GM12878 (cell line): ENCODE data around the gene LSMEM2. TPM values are rescaled to one million over a fixed set of nuclear protein-coding genes. Genes with fewer than 3 reads are reported as not detected.

Source experiments
- ATAC-seq: fragments of 200-7000 bp; cut with Tn5 transposase; 3 replicates; pipeline ENCODE4 v1.9.1; 2020; ENCODE audit warnings: mild to moderate bottlenecking, moderate library complexity
- BruUV-seq: library from RNA; stranded (reverse); fragments of 400-500 nt; replicated peaks from 2 replicates; lab custom pipeline; 2021; lab: Mats Ljungman, UMichigan
- CTCF ChIA-PET: fragments of 300-600 bp; sonication (Branson Sonifier 250); formaldehyde crosslinking; extraction: SDS; loops from one replicate; lab custom pipeline; 2021; ENCODE audit warnings: inconsistent platforms; lab: Yijun Ruan, JAX
- POLR2A ChIA-PET: fragments of 350-600 bp; formaldehyde crosslinking; extraction: SDS; loops from one replicate; lab custom pipeline; 2021; ENCODE audit warnings: inconsistent platforms; lab: Charles Lee
- RAD21 ChIA-PET: fragments of 300-600 bp; sonication (Branson Sonifier 250); formaldehyde crosslinking; loops from one replicate; lab custom pipeline; 2023; ENCODE audit warnings: antibody characterized with exemption; ENCODE audit not compliant: unreplicated experiment; lab: Charles Lee
- SMC1A ChIA-PET: fragments of 300-600 bp; sonication (Branson Sonifier 250); formaldehyde crosslinking; loops from one replicate; lab custom pipeline; 2023; ENCODE audit not compliant: unreplicated experiment, uncharacterized antibody; lab: Charles Lee
- DNase-seq: peaks from one replicate; pipeline ENCODE4 v3.0.0-alpha.2; 2011; ENCODE audit warnings: low read depth, low spot score
- FAIRE-seq: peaks from 3 replicates; lab custom pipeline; 2011; peaks lifted over from hg19 to GRCh38; lab: Jason Lieb, UNC
- H2AFZ ChIP-seq: 2 replicates; pipeline ENCODE4 v1.6.0; 2011; ENCODE audit warnings: low read depth, low read length, control low read depth; ENCODE audit not compliant: control insufficient read depth
- H3K27ac ChIP-seq: 2 replicates; pipeline ENCODE4 v1.5.1; 2011; ENCODE audit warnings: control low read depth; ENCODE audit not compliant: control insufficient read depth, insufficient read depth
- H3K27me3 ChIP-seq, 2 experiments: replicated peaks in 1 of 2; 2 replicates each; pipeline versions ENCODE4 v1.6.0 to v1.6.1; 2011; ENCODE audit warnings: low read length in 1 of 2; ENCODE audit not compliant: control insufficient read depth in 2 of 2, insufficient read depth in 2 of 2
- H3K36me3 ChIP-seq, 2 experiments: 2 replicates each; pipeline ENCODE4 v1.5.1; 2011; ENCODE audit warnings: low read length in 1 of 2; ENCODE audit not compliant: control insufficient read depth in 2 of 2, insufficient read depth in 2 of 2
- H3K4me1 ChIP-seq: 2 replicates; pipeline ENCODE4 v1.6.1; 2011; ENCODE audit warnings: mild to moderate bottlenecking, low read length, moderate library complexity, mixed read lengths; ENCODE audit not compliant: control insufficient read depth, insufficient read depth
- H3K4me2 ChIP-seq: 2 replicates; pipeline ENCODE4 v1.6.0; 2011; ENCODE audit warnings: control low read depth; ENCODE audit not compliant: control insufficient read depth, insufficient read depth
- H3K4me3 ChIP-seq: fragments of 200-600 bp; sonication (generic); 2 replicates; pipeline ENCODE4 v1.5.1; 2016
- H3K79me2 ChIP-seq: 2 replicates; pipeline ENCODE4 v1.6.0; 2011; ENCODE audit warnings: low read length; ENCODE audit not compliant: control insufficient read depth, insufficient read depth
- H3K9ac ChIP-seq: 2 replicates; pipeline ENCODE4 v1.8.0; 2011; ENCODE audit warnings: low read length, control low read depth, mixed read lengths; ENCODE audit not compliant: control insufficient read depth, insufficient read depth
- H3K9me3 ChIP-seq: replicated peaks from 3 replicates; pipeline ENCODE4 v1.5.1; 2011; ENCODE audit warnings: mild to moderate bottlenecking, low read length; ENCODE audit not compliant: control insufficient read depth, insufficient read depth
- H4K20me1 ChIP-seq: 2 replicates; pipeline ENCODE4 v1.6.0; 2011; ENCODE audit not compliant: control insufficient read depth, insufficient read depth
- MYC ChIP-seq: IDR thresholded peaks from 2 replicates; pipeline ENCODE4 v1.6.1; 2011; ENCODE audit warnings: mild to moderate bottlenecking, low read length, moderate library complexity, inconsistent platforms; ENCODE audit not compliant: insufficient read depth, insufficient replicate concordance, insufficient read length, severe bottlenecking
- POU2F2 ChIP-seq: IDR thresholded peaks from 3 replicates; pipeline ENCODE4 v1.6.1; 2011; ENCODE audit warnings: low read depth, mild to moderate bottlenecking, low read length, borderline replicate concordance
- SPI1 ChIP-seq: IDR thresholded peaks from 2 replicates; pipeline ENCODE4 v1.6.1; 2011; ENCODE audit warnings: low read depth, mild to moderate bottlenecking, low read length, moderate library complexity, borderline replicate concordance; ENCODE audit not compliant: insufficient read depth
- SUZ12 ChIP-seq: fragments of 200-600 bp; sonication (generic); IDR thresholded peaks from one replicate; pipeline ENCODE4 v1.6.1; 2018; ENCODE audit warnings: antibody characterized with exemption, mild to moderate bottlenecking; ENCODE audit not compliant: unreplicated experiment
- WGBS: methylation state at CpG from one replicate; pipeline ENCODE4 v1.1.6; 2016; ENCODE audit warnings: low lambda C conversion rate; ENCODE audit not compliant: insufficient replicate concordance, insufficient coverage; ENCODE audit errors: missing lambda C conversion rate; 5-methylcytosine and 5-hydroxymethylcytosine counted together
- in situ Hi-C: fragments of 300-500 bp; cut with MboI; formaldehyde crosslinking; loops from 9 replicates; pipeline ENCODE4 v1.14.3; 2018; ENCODE audit warnings: mixed read lengths
- intact Hi-C: fragments of 100-400 bp; cut with micrococcal nuclease; formaldehyde crosslinking; loops from one replicate; pipeline ENCODE4 v1.14.2; 2022; ENCODE audit not compliant: unreplicated experiment
- polyA plus RNA-seq, 11 experiments: library from polyadenylated mRNA; depleted of rRNA in 4 of 11; unstranded in 6 of 11; stranded (reverse) in 5 of 11; fragments of >200 nt; fragmentation: Nextera tagmentation in 4 of 11; fragmentation: Illumina TruSeq in 1 of 11; extraction: Ambion mirVana in 4 of 11; extraction: Trizol in 1 of 11; gene quantifications; 1 replicate in 1 of 11; 2 replicates in 10 of 11; pipeline versions ENCODE4 v1.2.1 to v1.2.3, GENCODE V29; 2011 to 2016; ENCODE audit warnings: inconsistent platforms in 2 of 11, missing spikeins in 2 of 11, low read depth in 1 of 11
- total RNA-seq, 4 experiments: library from RNA; depleted of rRNA in 3 of 4; stranded (reverse); fragments of >200 nt in 3 of 4; fragmentation: Illumina TruSeq in 1 of 4; extraction: Trizol in 1 of 4; gene quantifications; 2 replicates each; pipeline versions ENCODE4 v1.2.1 to v1.2.3, GENCODE V29; 2013 to 2021
- TF ChIP-seq, protein P1 (sequence below): fragments of 150-350 bp; IDR thresholded peaks from 2 replicates; pipeline ENCODE4 v1.6.1; 2016; ENCODE audit warnings: low read depth, low read length
- TF ChIP-seq, protein P2 (sequence below): fragments of 450-650 bp; IDR thresholded peaks from 2 replicates; pipeline ENCODE4 v1.6.1; 2017; ENCODE audit warnings: mild to moderate bottlenecking, moderate library complexity

The LSMEM2 gene
- total and polyA plus RNA-seq, 10 of the 15 experiments (the other 5 are each of a cell fraction or from before 2014, with no cell fraction given), result 0.17 TPM; not detected in 9

DNA sequence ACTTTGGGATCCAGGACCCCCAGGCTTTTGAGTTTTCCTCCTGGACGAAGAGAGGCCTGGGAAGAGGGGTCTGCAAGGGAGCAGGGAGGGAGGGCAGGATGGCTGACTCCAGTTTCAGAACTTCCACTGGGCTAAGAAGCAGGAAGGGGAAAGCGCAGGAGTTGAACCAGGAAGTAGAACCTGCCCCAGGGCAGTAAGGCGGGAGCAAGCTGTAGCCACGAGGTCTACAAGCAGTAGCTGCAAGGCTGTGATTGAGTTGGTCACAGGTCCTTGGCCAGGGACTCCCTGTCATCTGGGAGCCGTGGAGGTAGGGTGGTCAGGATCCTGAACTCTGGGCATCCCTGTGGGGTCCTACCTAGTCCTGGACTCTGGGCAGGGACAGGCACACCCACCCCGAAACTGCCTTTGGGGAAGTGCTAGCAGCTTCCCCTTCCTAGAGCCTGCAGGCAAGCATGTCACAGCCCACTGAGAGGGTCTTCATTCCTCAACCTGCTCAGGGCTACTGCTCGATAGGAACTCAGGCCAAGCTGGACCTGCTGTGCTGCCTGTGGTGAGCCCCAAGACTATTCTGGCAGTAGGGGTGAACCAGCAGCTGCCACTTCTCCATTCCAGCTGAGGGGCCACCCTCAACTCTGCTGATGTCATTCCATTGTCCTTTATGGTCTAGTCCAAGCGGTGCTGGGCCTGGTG, 48.6 kb upstream of the LSMEM2 start:
- no peaks in the 10 kb centered on the region; the same call in 1 of the 2 replicates for H3K79me2 ChIP-seq
- no peaks in the 10 kb centered on the region for H4K20me1 ChIP-seq
- H3K36me3 ChIP-seq, result no peaks in the 10 kb centered on the region; a peak in 1 of 4 replicates
- CTCF ChIA-PET, result interaction anchor here (0.5 to 7.4 kb wide), 5 partner anchors 13 to 44 kb away, joined by 3 to 149 read pairs (median 4); no protein-coding TSS in a partner anchor
- in situ Hi-C loops, result no loop called here
- H3K9ac ChIP-seq, result no peak overlapping the region
- no peak overlapping the region for H3K27ac ChIP-seq
- no peaks in the 10 kb centered on the region for H3K27me3 ChIP-seq
- POLR2A ChIA-PET, result interaction anchor here (0.5 to 3.7 kb wide), 5 partner anchors 7 to 107 kb away, joined by 3 to 38 read pairs (median 5); partner anchors contain the start of gene GNAI2
- no peak for DNase-seq
- WGBS, result 36% methylated on average over 8 of the region's 8 CpGs
- TF ChIP-seq SPI1, result peak; percentile 41; the same call in 1 of the 2 replicates
- no peak for TF ChIP-seq SUZ12
- no peak for TF ChIP-seq POU2F2
- no TSS peak for BruUV-seq
- intact Hi-C loops, result no loop called here
- H3K9me3 ChIP-seq, result no peaks in the 10 kb centered on the region
- H3K4me1 ChIP-seq, result peaks cover 25% of the 10 kb centered on the region
- SMC1A ChIA-PET, result interaction anchor here (2.9 to 5.1 kb wide), 2 partner anchors 12 to 16 kb away, joined by 15 to 51 read pairs; no protein-coding TSS in a partner anchor
- H3K4me2 ChIP-seq, result no peak overlapping the region
- RAD21 ChIA-PET, result interaction anchor here (1.0 to 5.4 kb wide), 3 partner anchors 13 to 107 kb away, joined by 3 to 73 read pairs (median 3); no protein-coding TSS in a partner anchor
- no peak for ATAC-seq
- no peak for FAIRE-seq
- no peak overlapping the region for H3K4me3 ChIP-seq
- peak overlapping the region; percentile 59 for H2AFZ ChIP-seq

DNA sequence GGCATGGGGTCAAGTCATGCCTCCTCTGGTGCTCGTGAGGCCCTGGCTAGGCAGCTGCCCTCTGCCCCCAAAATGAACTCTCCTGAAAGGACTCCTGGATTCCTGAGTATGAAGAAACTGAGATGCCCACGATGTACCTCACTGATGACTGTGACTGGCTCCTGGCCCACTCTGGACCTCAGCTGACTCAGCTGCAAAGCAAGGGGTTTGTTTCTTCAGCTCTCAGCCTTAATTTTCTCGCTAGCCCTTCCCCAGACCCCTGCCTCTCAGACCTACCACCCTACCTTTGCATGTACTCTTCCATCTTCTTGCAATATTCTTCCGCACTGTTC, 48.1 kb upstream of the LSMEM2 start:
- BruUV-seq, result no TSS peak
- no peak overlapping the region for H3K4me3 ChIP-seq
- no peak overlapping the region for H2AFZ ChIP-seq
- in situ Hi-C loops (no loop called here), intact Hi-C loops (no loop called here)
- no peak overlapping the region for H3K27ac ChIP-seq
- no peaks in the 10 kb centered on the region for H4K20me1 ChIP-seq
- CTCF ChIA-PET, result interaction anchor here (0.5 to 7.4 kb wide), 5 partner anchors 13 to 44 kb away, joined by 3 to 149 read pairs (median 4); no protein-coding TSS in a partner anchor
- H3K36me3 ChIP-seq, result no peaks in the 10 kb centered on the region; a peak in 1 of 4 replicates
- no peaks in the 10 kb centered on the region for H3K9me3 ChIP-seq
- SMC1A ChIA-PET, result interaction anchor here (5.1 kb wide), 1 partner anchor 16 kb away, joined by 51 read pairs; no protein-coding TSS in a partner anchor
- RAD21 ChIA-PET, result interaction anchor here (1.0 to 5.4 kb wide), 3 partner anchors 13 to 106 kb away, joined by 3 to 73 read pairs (median 3); no protein-coding TSS in a partner anchor
- H3K9ac ChIP-seq, result no peak overlapping the region
- H3K27me3 ChIP-seq, result no peaks in the 10 kb centered on the region
- 70% methylated on average over 4 of the region's 4 CpGs for WGBS
- POLR2A ChIA-PET, result interaction anchor here (1.6 kb wide), 1 partner anchor 106 kb away, joined by 4 read pairs; no protein-coding TSS in a partner anchor
- FAIRE-seq, result no peak
- H3K4me2 ChIP-seq, result no peak overlapping the region
- no peak for ATAC-seq
- no peak for DNase-seq
- no peaks in the 10 kb centered on the region; the same call in 1 of the 2 replicates for H3K79me2 ChIP-seq
- H3K4me1 ChIP-seq, result peaks cover 28% of the 10 kb centered on the region
- TF ChIP-seq, protein P1, sequence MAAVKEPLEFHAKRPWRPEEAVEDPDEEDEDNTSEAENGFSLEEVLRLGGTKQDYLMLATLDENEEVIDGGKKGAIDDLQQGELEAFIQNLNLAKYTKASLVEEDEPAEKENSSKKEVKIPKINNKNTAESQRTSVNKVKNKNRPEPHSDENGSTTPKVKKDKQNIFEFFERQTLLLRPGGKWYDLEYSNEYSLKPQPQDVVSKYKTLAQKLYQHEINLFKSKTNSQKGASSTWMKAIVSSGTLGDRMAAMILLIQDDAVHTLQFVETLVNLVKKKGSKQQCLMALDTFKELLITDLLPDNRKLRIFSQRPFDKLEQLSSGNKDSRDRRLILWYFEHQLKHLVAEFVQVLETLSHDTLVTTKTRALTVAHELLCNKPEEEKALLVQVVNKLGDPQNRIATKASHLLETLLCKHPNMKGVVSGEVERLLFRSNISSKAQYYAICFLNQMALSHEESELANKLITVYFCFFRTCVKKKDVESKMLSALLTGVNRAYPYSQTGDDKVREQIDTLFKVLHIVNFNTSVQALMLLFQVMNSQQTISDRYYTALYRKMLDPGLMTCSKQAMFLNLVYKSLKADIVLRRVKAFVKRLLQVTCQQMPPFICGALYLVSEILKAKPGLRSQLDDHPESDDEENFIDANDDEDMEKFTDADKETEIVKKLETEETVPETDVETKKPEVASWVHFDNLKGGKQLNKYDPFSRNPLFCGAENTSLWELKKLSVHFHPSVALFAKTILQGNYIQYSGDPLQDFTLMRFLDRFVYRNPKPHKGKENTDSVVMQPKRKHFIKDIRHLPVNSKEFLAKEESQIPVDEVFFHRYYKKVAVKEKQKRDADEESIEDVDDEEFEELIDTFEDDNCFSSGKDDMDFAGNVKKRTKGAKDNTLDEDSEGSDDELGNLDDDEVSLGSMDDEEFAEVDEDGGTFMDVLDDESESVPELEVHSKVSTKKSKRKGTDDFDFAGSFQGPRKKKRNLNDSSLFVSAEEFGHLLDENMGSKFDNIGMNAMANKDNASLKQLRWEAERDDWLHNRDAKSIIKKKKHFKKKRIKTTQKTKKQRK, result no peak
- TF ChIP-seq, protein P2, sequence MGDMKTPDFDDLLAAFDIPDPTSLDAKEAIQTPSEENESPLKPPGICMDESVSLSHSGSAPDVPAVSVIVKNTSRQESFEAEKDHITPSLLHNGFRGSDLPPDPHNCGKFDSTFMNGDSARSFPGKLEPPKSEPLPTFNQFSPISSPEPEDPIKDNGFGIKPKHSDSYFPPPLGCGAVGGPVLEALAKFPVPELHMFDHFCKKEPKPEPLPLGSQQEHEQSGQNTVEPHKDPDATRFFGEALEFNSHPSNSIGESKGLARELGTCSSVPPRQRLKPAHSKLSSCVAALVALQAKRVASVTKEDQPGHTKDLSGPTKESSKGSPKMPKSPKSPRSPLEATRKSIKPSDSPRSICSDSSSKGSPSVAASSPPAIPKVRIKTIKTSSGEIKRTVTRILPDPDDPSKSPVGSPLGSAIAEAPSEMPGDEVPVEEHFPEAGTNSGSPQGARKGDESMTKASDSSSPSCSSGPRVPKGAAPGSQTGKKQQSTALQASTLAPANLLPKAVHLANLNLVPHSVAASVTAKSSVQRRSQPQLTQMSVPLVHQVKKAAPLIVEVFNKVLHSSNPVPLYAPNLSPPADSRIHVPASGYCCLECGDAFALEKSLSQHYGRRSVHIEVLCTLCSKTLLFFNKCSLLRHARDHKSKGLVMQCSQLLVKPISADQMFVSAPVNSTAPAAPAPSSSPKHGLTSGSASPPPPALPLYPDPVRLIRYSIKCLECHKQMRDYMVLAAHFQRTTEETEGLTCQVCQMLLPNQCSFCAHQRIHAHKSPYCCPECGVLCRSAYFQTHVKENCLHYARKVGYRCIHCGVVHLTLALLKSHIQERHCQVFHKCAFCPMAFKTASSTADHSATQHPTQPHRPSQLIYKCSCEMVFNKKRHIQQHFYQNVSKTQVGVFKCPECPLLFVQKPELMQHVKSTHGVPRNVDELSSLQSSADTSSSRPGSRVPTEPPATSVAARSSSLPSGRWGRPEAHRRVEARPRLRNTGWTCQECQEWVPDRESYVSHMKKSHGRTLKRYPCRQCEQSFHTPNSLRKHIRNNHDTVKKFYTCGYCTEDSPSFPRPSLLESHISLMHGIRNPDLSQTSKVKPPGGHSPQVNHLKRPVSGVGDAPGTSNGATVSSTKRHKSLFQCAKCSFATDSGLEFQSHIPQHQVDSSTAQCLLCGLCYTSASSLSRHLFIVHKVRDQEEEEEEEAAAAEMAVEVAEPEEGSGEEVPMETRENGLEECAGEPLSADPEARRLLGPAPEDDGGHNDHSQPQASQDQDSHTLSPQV, result no peak
- TF ChIP-seq MYC, result no peak
